GM12891 (cell line): Measurements from ENCODE around the gene AFAP1.

ENCODE experiments used
- DNase-seq: peaks from one replicate; pipeline ENCODE4 v3.0.0; 2011; ENCODE audit warnings: low spot score; ENCODE audit not compliant: insufficient read length
- FAIRE-seq: peaks from 2 replicates; lab custom pipeline; 2011; peaks lifted over from hg19 to GRCh38; lab: Jason Lieb, UNC
- PAX5 ChIP-seq: IDR thresholded peaks from 2 replicates; pipeline ENCODE4 v1.6.1; 2011; ENCODE audit warnings: low read length, moderate library complexity, mild to moderate bottlenecking; ENCODE audit not compliant: insufficient read depth, severe bottlenecking
- POLR2A ChIP-seq: IDR thresholded peaks from 2 replicates; pipeline ENCODE4 v1.6.1; 2011; ENCODE audit warnings: low read depth, low read length, control low read depth
- POLR2AphosphoS5 ChIP-seq: IDR thresholded peaks from 2 replicates; pipeline ENCODE4 v1.6.1; 2011; ENCODE audit warnings: low read depth, low read length, control low read depth
- POU2F2 ChIP-seq: IDR thresholded peaks from 2 replicates; pipeline ENCODE4 v1.6.1; 2011; ENCODE audit warnings: low read depth, mild to moderate bottlenecking, control low read depth, low read length, moderate library complexity
- SPI1 ChIP-seq: IDR thresholded peaks from 2 replicates; pipeline ENCODE4 v1.6.1; 2011; ENCODE audit warnings: low read depth, low read length, control low read depth
- TAF1 ChIP-seq: IDR thresholded peaks from 2 replicates; pipeline ENCODE4 v1.6.1; 2011; ENCODE audit warnings: low read depth, low read length, control low read depth

AFAP1 gene

GRCh38 chr4:7763106-7763505 lies 176.6 kb downstream of the AFAP1 start:
- FAIRE-seq (no peak), DNase-seq (no peak)
- TF ChIP-seq TAF1 = no peak
- TF ChIP-seq POLR2AphosphoS5 = no peak
- no peak for TF ChIP-seq POU2F2
- TF ChIP-seq SPI1 = no peak
- no peak for TF ChIP-seq PAX5
- no peak for TF ChIP-seq POLR2A

DNA sequence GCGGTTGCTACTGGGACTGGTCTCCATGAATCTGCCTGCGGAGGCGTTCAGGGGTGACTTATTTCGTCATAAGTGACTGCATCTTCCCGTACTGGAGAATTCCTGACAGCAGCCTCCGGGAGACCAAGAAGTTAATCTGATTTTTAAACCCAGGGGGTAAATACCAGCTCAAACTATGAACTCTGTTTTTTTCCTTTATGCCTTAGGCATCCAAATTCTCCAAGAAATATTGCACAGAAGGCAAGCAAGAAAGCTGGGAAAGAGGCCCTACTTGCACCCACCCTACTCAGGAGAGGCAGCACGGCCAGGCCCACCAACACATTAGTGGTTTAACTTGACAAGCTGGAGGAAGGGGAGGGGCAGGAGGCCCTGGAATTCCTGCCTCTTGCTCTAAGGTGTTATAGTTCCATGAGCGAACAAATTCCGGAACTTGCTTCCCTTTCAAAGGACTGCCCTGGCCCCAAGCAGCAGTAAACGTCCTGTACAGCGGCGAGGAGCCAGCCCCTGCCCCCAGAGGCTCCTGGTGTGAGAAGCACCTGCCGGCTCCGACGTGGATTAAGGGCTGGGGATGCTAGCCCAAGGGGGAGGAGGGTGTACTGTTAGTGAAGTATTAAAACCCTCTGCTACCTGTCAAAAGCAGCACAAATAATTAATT lies 177.2 kb downstream of the AFAP1 start:
- no peak for TF ChIP-seq POLR2A
- TF ChIP-seq POLR2AphosphoS5 = no peak
- TF ChIP-seq POU2F2 = no peak
- TF ChIP-seq SPI1 = no peak
- TF ChIP-seq PAX5 = no peak
- no peak for TF ChIP-seq TAF1
- no peak for DNase-seq
- no peak for FAIRE-seq

GRCh38 chr4:7761720-7762119 lies 177.9 kb downstream of the AFAP1 start:
- FAIRE-seq = peak; percentile 91
- peak; percentile 82 for DNase-seq
- TF ChIP-seq POLR2A = no peak
- no peak for TF ChIP-seq POU2F2
- no peak for TF ChIP-seq SPI1
- no peak for TF ChIP-seq PAX5
- TF ChIP-seq TAF1 = no peak
- no peak for TF ChIP-seq POLR2AphosphoS5

- FAIRE-seq = no peak
- DNase-seq = no peak
- TF ChIP-seq SPI1 (no peak), POLR2AphosphoS5 (no peak), POLR2A (no peak), POU2F2 (no peak), TAF1 (no peak), PAX5 (no peak)
Observed at GRCh38 chr4:7761312-7761711, 178.3 kb downstream of the AFAP1 start.

DNA sequence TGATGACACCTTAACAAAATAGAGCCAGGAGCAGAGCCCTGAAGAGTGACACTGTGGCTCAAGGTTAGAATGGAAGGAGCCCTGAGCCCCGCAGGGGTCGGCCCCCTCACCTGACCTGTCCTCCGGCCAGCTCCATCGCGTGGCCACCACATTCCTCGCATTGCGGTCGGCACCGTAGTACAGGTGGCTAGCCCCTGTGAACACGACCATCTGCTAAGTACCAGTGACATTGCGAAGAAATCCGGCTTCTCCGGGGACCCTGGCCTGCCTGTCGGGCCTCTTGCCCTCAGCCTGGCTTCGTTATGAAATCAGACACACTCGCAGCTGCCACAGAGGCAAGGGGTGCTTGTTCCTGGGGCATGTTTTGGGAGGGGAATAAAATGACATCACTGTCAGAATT lies 179.0 kb downstream of the AFAP1 start:
- no peak for TF ChIP-seq POLR2AphosphoS5
- TF ChIP-seq SPI1 = no peak
- TF ChIP-seq POU2F2 = no peak
- no peak for TF ChIP-seq POLR2A
- no peak for TF ChIP-seq PAX5
- TF ChIP-seq TAF1 = no peak
- DNase-seq = no peak
- no peak for FAIRE-seq

GRCh38 chr4:7760228-7760627 lies 179.4 kb downstream of the AFAP1 start:
- TF ChIP-seq POU2F2 = no peak
- no peak for TF ChIP-seq POLR2A
- TF ChIP-seq POLR2AphosphoS5 = no peak
- TF ChIP-seq PAX5 = no peak
- no peak for TF ChIP-seq TAF1
- TF ChIP-seq SPI1 = no peak
- FAIRE-seq (no peak), DNase-seq (no peak)

DNA sequence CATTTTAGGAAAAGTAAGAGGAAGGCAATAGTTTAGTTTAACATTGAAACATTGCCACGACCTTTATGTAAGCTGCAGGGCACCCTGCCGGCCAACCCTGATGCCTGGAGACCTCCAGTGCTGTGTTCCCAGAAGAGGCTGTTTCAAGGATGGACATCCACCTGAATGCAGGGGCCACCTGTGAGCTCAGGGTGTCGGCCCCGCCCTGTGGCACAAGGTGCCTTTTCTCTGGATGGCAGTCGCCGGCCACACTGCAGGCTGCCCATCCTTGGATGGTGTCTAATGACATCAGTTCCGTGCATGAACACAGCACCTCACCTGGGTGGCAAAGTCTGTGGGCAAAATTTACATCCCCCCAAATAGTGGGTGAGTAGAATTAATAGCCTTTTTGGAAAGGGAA lies 180.0 kb downstream of the AFAP1 start:
- no peak for DNase-seq
- FAIRE-seq = no peak
- TF ChIP-seq SPI1 (no peak), POLR2AphosphoS5 (no peak), POLR2A (no peak), PAX5 (no peak), TAF1 (no peak), POU2F2 (no peak)

- TF ChIP-seq TAF1 = no peak
- TF ChIP-seq SPI1 = peak; percentile 12; the same call in 1 of the 2 replicates
- no peak for FAIRE-seq
- peak; percentile 42 for DNase-seq
Observed at GRCh38 chr4:7759216-7759615, 180.4 kb downstream of the AFAP1 start.

DNA sequence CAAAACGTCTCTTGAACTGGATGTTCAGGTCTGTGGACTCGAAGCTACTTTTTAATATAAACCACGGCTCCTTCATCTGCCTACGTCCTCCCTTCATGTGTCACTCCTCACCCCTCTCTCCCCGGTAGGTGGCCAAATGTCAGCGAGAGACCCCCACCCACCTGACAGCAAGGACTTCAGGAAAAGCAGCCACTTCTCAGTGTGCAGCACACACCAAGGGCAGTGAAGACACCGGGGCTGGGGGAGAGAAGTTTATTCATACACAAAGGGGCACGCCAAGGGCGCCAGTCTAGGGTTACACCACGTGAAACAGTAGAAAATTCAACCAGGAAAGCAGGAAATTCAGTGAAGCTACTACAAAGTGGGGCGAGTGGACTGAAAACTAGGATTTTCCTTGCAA lies 181.2 kb downstream of the AFAP1 start:
- TF ChIP-seq POLR2AphosphoS5 (no peak), TAF1 (no peak), SPI1 (no peak), PAX5 (no peak), POU2F2 (no peak), POLR2A (no peak)
- no peak for DNase-seq
- no peak for FAIRE-seq
